Stomach (tissue), 9 donors: Measurements from ENCODE around the gene COMMD1. TPM values are rescaled to one million over a fixed set of nuclear protein-coding genes. Genes with fewer than 3 reads are reported as not detected.

Source experiments
- DNase-seq, 2 donors: peaks; one replicate each; pipeline versions ENCODE4 v3.0.0 to v3.0.0-alpha.2; 2013 to 2019
- H3K27ac ChIP-seq, 5 donors: fragments of 200-600 bp in 4 of 5; sonication (generic) in 4 of 5; one replicate each; pipeline ENCODE4 v1.5.1; 2013 to 2019; ENCODE audit warnings: mild to moderate bottlenecking in 1 of 5, moderate library complexity in 1 of 5
- H3K27me3 ChIP-seq, 3 donors: fragments of 200-600 bp; sonication (generic); one replicate each; pipeline ENCODE4 v1.5.1; 2017 to 2019; ENCODE audit warnings: mixed run types in 1 of 3
- H3K36me3 ChIP-seq, 4 donors: fragments of 200-600 bp; sonication (generic); 1 replicate in 3 of 4; 2 replicates in 1 of 4; pipeline ENCODE4 v1.5.1; 2016 to 2019
- H3K4me1 ChIP-seq, 4 donors: fragments of 200-600 bp; sonication (generic); one replicate each; pipeline ENCODE4 v1.5.1; 2016 to 2019
- H3K4me3 ChIP-seq, 4 donors: fragments of 200-600 bp; sonication (generic) in 3 of 4; one replicate each; pipeline ENCODE4 v1.5.1; 2016 to 2019; ENCODE audit warnings: mild to moderate bottlenecking in 1 of 4
- H3K9me3 ChIP-seq, 4 donors: fragments of 200-600 bp; sonication (generic); one replicate each; pipeline ENCODE4 v1.5.1; 2016 to 2019
- CTCF ChIP-seq, 7 experiments: fragments of 450-650 bp in 4 of 7; fragments of 200-600 bp in 3 of 7; sonication (generic) in 3 of 7; IDR thresholded peaks; one replicate each; pipeline ENCODE4 v1.5.1; 2016 to 2019; ENCODE audit warnings: antibody characterized with exemption in 7 of 7, control low read depth in 2 of 7, mild to moderate bottlenecking in 1 of 7
- EP300 ChIP-seq: sonication (generic); formaldehyde crosslinking; IDR thresholded peaks from one replicate; pipeline ENCODE4 v1.6.1; 2017; ENCODE audit warnings: antibody characterized with exemption
- POLR2A ChIP-seq, 4 donors: fragments of 450-650 bp; IDR thresholded peaks; one replicate each; pipeline ENCODE4 v1.6.1; 2016; ENCODE audit warnings: antibody characterized with exemption in 4 of 4, control low read depth in 2 of 4, mild to moderate bottlenecking in 1 of 4, moderate library complexity in 1 of 4
- POLR2AphosphoS5 ChIP-seq, 3 donors: sonication (generic); formaldehyde crosslinking; IDR thresholded peaks; one replicate each; pipeline ENCODE4 v1.6.1; 2016; ENCODE audit warnings: antibody characterized with exemption in 3 of 3
- WGBS, 5 donors: extraction: QIAGEN DNeasy Blood & Tissue Kit in 3 of 5; methylation state at CpG; one replicate each; pipeline versions ENCODE4 v1.1.5 to v1.1.7; 2013 to 2018; 5-methylcytosine and 5-hydroxymethylcytosine counted together
- intact Hi-C: fragments of 100-400 bp; cut with DNase I; formaldehyde crosslinking; loops from one replicate; pipeline ENCODE4 v1.15.1; 2023; ENCODE audit warnings: low total_unique reads
- polyA plus RNA-seq, 3 donors: library from polyadenylated mRNA; stranded (reverse); fragments of 200-250 nt; gene quantifications; one replicate each; pipeline ENCODE4 v1.2.3, GENCODE V29; 2013
- total RNA-seq, 5 donors: library from RNA; depleted of rRNA; stranded (reverse); fragments of >200 nt; gene quantifications; one replicate each; pipeline versions ENCODE4 v1.1.0 to v1.2.3, GENCODE V29; 2014 to 2016
- donor health status: healthy with polysubstance abuse.
- donor health status: Bipolar disorder and iron deficiency.
- donor health status: healthy.

The COMMD1 gene
- total and polyA plus RNA-seq, 8 donors: 12.1 to 155 (median 47.4) TPM

GRCh38 chr2:61962095-61962984 is 56.9 kb downstream of the COMMD1 start:
- no peak overlapping the region for H3K27ac ChIP-seq
- DNase-seq: no peak
- intact Hi-C loops: no loop called here
- H3K4me1 ChIP-seq: peaks cover 0 to 29% (median 13%) of the 10 kb centered on the region in 4 donors
- peaks cover 0 to 4% (median 0%) of the 10 kb centered on the region in 4 donors for H3K9me3 ChIP-seq
- H3K36me3 ChIP-seq: no peaks in the 10 kb centered on the region
- TF ChIP-seq POLR2AphosphoS5 (IDR thresholded peaks at IDR 0.05) (no peak), POLR2A (IDR thresholded peaks at IDR 0.05) (no peak), CTCF (IDR thresholded peaks at IDR 0.05) (no peak), EP300 (no peak)
- no peaks in the 10 kb centered on the region for H3K27me3 ChIP-seq
- no peak overlapping the region for H3K4me3 ChIP-seq
- 64 to 74% (median 71%) methylated on average over 5 of the region's 5 CpGs for WGBS, 5 donors

GRCh38 chr2:61966087-61966727 is 60.7 kb downstream of the COMMD1 start:
- TF ChIP-seq POLR2AphosphoS5 (IDR thresholded peaks at IDR 0.05) (no peak), EP300 (no peak), POLR2A (IDR thresholded peaks at IDR 0.05) (no peak)
- H3K27me3 ChIP-seq: no peaks in the 10 kb centered on the region
- intact Hi-C loops: no loop called here
- H3K4me3 ChIP-seq: no peak overlapping the region
- no peaks in the 10 kb centered on the region for H3K36me3 ChIP-seq
- DNase-seq: no peak
- peaks cover 0 to 31% (median 14%) of the 10 kb centered on the region in 4 donors for H3K4me1 ChIP-seq
- no peak overlapping the region for H3K27ac ChIP-seq
- 86 to 96% (median 94%) methylated on average over 2 of the region's 2 CpGs for WGBS, 5 donors
- H3K9me3 ChIP-seq: no peaks in the 10 kb centered on the region

GRCh38 chr2:61967262-61967661 is 61.8 kb downstream of the COMMD1 start:
- Histone ChIP-seq H3K27ac (no peak overlapping the region), H3K9me3 (no peaks in the 10 kb centered on the region), H3K36me3 (no peaks in the 10 kb centered on the region), H3K4me1 (peaks cover 0 to 35% (median 14%) of the 10 kb centered on the region in 4 donors), H3K4me3 (no peak overlapping the region), H3K27me3 (no peaks in the 10 kb centered on the region)
- WGBS, 5 donors: 59 to 77% (median 68%) methylated on average over 1 of the region's 1 CpG
- no peak for DNase-seq
- intact Hi-C loops: no loop called here
- no peak for TF ChIP-seq CTCF (IDR thresholded peaks at IDR 0.05)
- TF ChIP-seq POLR2A (IDR thresholded peaks at IDR 0.05): no peak
- TF ChIP-seq EP300: no peak
- no peak for TF ChIP-seq POLR2AphosphoS5 (IDR thresholded peaks at IDR 0.05)

- TF ChIP-seq EP300: no peak
- no peak for TF ChIP-seq POLR2AphosphoS5 (IDR thresholded peaks at IDR 0.05)
- no peak for TF ChIP-seq CTCF (IDR thresholded peaks at IDR 0.05)
- TF ChIP-seq POLR2A (IDR thresholded peaks at IDR 0.05): no peak
- no peaks in the 10 kb centered on the region for H3K27me3 ChIP-seq
- H3K9me3 ChIP-seq: no peaks in the 10 kb centered on the region
- 56 to 89% (median 73%) methylated on average over 1 of the region's 1 CpG for WGBS, 5 donors
- H3K4me3 ChIP-seq: no peak overlapping the region
- H3K27ac ChIP-seq: no peak overlapping the region
- peaks cover 0 to 35% (median 14%) of the 10 kb centered on the region in 4 donors for H3K4me1 ChIP-seq
- peak in 1 of 2 donors; percentile 44 for DNase-seq
- intact Hi-C loops: no loop called here
- no peaks in the 10 kb centered on the region for H3K36me3 ChIP-seq
Measured at GRCh38 chr2:61969376-61969775, 63.9 kb downstream of the COMMD1 start.
